ENCODE data around the gene ZNF343.

Gene ZNF343

GRCh38 chr20:2460752-2461424 is 47.8 kb downstream of the ZNF343 start:
- no peak overlapping the region for H3K4me3 ChIP-seq
- no peak for DNase-seq (ENCODE audit: low spot score)
- TF ChIP-seq CTCF (IDR thresholded peaks at IDR 0.05): no peak
- no peak overlapping the region for H3K27ac ChIP-seq

- no peak for DNase-seq (ENCODE audit: low spot score)
- H3K4me3 ChIP-seq: no peak overlapping the region
- no peak overlapping the region for H3K27ac ChIP-seq
- no peak for TF ChIP-seq CTCF (IDR thresholded peaks at IDR 0.05)
These were observed 48.5 kb downstream of the ZNF343 start for GRCh38 chr20:2459981-2460751.

GRCh38 chr20:2458919-2459499 is 49.7 kb downstream of the ZNF343 start:
- no peak for TF ChIP-seq CTCF (IDR thresholded peaks at IDR 0.05)
- DNase-seq (ENCODE audit: low spot score): no peak
- Histone ChIP-seq H3K27ac (no peak overlapping the region), H3K4me3 (no peak overlapping the region)

GRCh38 chr20:2455771-2456497 is 52.8 kb downstream of the ZNF343 start:
- DNase-seq (ENCODE audit: low spot score): no peak
- no peak overlapping the region for H3K4me3 ChIP-seq
- no peak overlapping the region for H3K27ac ChIP-seq
- no peak for TF ChIP-seq CTCF (IDR thresholded peaks at IDR 0.05)

- H3K4me3 ChIP-seq: no peak overlapping the region
- H3K27ac ChIP-seq: no peak overlapping the region
- DNase-seq (ENCODE audit: low spot score): no peak
- TF ChIP-seq CTCF (IDR thresholded peaks at IDR 0.05): no peak
These were observed 54.9 kb downstream of the ZNF343 start for GRCh38 chr20:2453792-2454191.

- no peak overlapping the region for H3K4me3 ChIP-seq
- DNase-seq (ENCODE audit: low spot score): no peak
- TF ChIP-seq CTCF (IDR thresholded peaks at IDR 0.05): peak; percentile 83
- H3K27ac ChIP-seq: no peak overlapping the region
These were observed 56.6 kb downstream of the ZNF343 start for GRCh38 chr20:2451939-2452732.
